H1 (cell line): ENCODE data around the gene HINT1. TPM values are rescaled to one million over a fixed set of nuclear protein-coding genes. Genes with fewer than 3 reads are reported as not detected.

Source experiments
- CTCF ChIA-PET: fragments of 300-600 bp; sonication (Branson Sonifier 250); formaldehyde crosslinking; loops from one replicate; lab custom pipeline; 2021; ENCODE audit not compliant: partially characterized antibody; lab: Charles Lee
- POLR2A ChIA-PET: fragments of 300-600 bp; sonication (Branson Sonifier 250); formaldehyde crosslinking; loops from one replicate; lab custom pipeline; 2021; ENCODE audit warnings: inconsistent platforms; ENCODE audit not compliant: partially characterized antibody; lab: Charles Lee
- DNase-seq, 2 experiments: peaks; one replicate each; pipeline versions ENCODE4 v3.0.0 to v3.0.0-alpha.2; 2010 to 2022; ENCODE audit warnings: low spot score in 2 of 2, low read depth in 1 of 2, mixed read lengths in 1 of 2
- FAIRE-seq: peaks from 2 replicates; lab custom pipeline; 2011; peaks lifted over from hg19 to GRCh38; lab: Jason Lieb, UNC
- H2AFZ ChIP-seq: 2 replicates; pipeline ENCODE4 v1.8.1; 2012; ENCODE audit warnings: low read length, inconsistent platforms
- H2AK5ac ChIP-seq: 2 replicates; pipeline ENCODE4 v1.6.1; 2013; ENCODE audit warnings: low read depth, low read length
- H2BK120ac ChIP-seq: replicated peaks from 2 replicates; pipeline ENCODE3; 2013; ENCODE audit warnings: low read depth, low read length, inconsistent platforms
- H2BK12ac ChIP-seq: 2 replicates; pipeline ENCODE4 v1.6.1; 2013; ENCODE audit warnings: low read depth, low read length
- H2BK15ac ChIP-seq: 2 replicates; pipeline ENCODE4 v1.6.1; 2013; ENCODE audit warnings: low read length
- H2BK20ac ChIP-seq: 2 replicates; pipeline ENCODE4 v1.6.1; 2013; ENCODE audit warnings: low read length
- H2BK5ac ChIP-seq: 2 replicates; pipeline ENCODE4 v1.6.1; 2013; ENCODE audit warnings: low read depth, low read length
- H3K14ac ChIP-seq: 2 replicates; pipeline ENCODE4 v1.6.1; 2013; ENCODE audit warnings: inconsistent platforms; ENCODE audit not compliant: insufficient read length
- H3K18ac ChIP-seq: 2 replicates; pipeline ENCODE4 v1.6.1; 2013; ENCODE audit warnings: low read length; ENCODE audit errors: extremely low read depth
- H3K23ac ChIP-seq: 2 replicates; pipeline ENCODE4 v1.6.1; 2013; ENCODE audit warnings: inconsistent platforms; ENCODE audit not compliant: insufficient read length
- H3K23me2 ChIP-seq: 2 replicates; pipeline ENCODE4 v1.6.1; 2013; ENCODE audit warnings: low read depth, low read length
- H3K27ac ChIP-seq: 2 replicates; pipeline ENCODE4 v1.6.1; 2011; ENCODE audit warnings: low read depth, low read length, inconsistent platforms
- H3K27me3 ChIP-seq, 4 experiments: replicated peaks in 1 of 4; 1 replicate in 1 of 4; 2 replicates in 3 of 4; pipeline versions ENCODE4 v1.6.1 to v1.8.1; 2011 to 2013; ENCODE audit warnings: low read length in 3 of 4, mild to moderate bottlenecking in 3 of 4, inconsistent platforms in 2 of 4, mixed read lengths in 2 of 4, moderate library complexity in 1 of 4; ENCODE audit not compliant: control insufficient read depth in 3 of 4, insufficient read depth in 3 of 4; ENCODE audit errors: extremely low read depth in 1 of 4
- H3K36me3 ChIP-seq, 4 experiments: 2 replicates each; pipeline versions ENCODE4 v1.6.1 to v1.8.1; 2011 to 2013; ENCODE audit warnings: mild to moderate bottlenecking in 4 of 4, low read length in 3 of 4, moderate library complexity in 2 of 4, control low read depth in 1 of 4, inconsistent platforms in 1 of 4; ENCODE audit not compliant: insufficient read depth in 4 of 4, control insufficient read depth in 2 of 4
- H3K4ac ChIP-seq: replicated peaks from 2 replicates; pipeline ENCODE3; 2013; ENCODE audit warnings: low read length, low read depth, mixed read lengths, inconsistent platforms; ENCODE audit not compliant: insufficient read length
- H3K4me1 ChIP-seq, 4 experiments: replicated peaks in 1 of 4; 1 replicate in 1 of 4; 2 replicates in 3 of 4; pipeline versions ENCODE4 v1.6.1 to v1.8.1; 2011 to 2013; ENCODE audit warnings: low read length in 3 of 4, inconsistent platforms in 2 of 4, mixed read lengths in 1 of 4; ENCODE audit not compliant: insufficient read depth in 4 of 4, control insufficient read depth in 3 of 4
- H3K4me2 ChIP-seq, 2 experiments: 2 replicates each; pipeline versions ENCODE4 v1.6.1 to v1.8.1; 2011 to 2013; ENCODE audit warnings: low read depth in 2 of 2, low read length in 2 of 2, control low read depth in 1 of 2, inconsistent platforms in 1 of 2, mild to moderate bottlenecking in 1 of 2; ENCODE audit not compliant: insufficient read depth in 1 of 2
- H3K4me3 ChIP-seq, 4 experiments: fragments of 200-600, 300-600 bp in 1 of 4; sonication (generic), shearing (Covaris generic), sonication (Bioruptor Twin) in 1 of 4; 2 replicates each; pipeline versions ENCODE4 v1.5.1 to v1.8.1; 2011 to 2016; ENCODE audit warnings: low read length in 4 of 4, low read depth in 3 of 4, control low read depth in 2 of 4, inconsistent platforms in 2 of 4, mild to moderate bottlenecking in 2 of 4, mixed read lengths in 1 of 4, moderate library complexity in 1 of 4; ENCODE audit not compliant: insufficient read depth in 2 of 4; ENCODE audit errors: extremely low read depth in 1 of 4
- H3K56ac ChIP-seq: replicated peaks from 2 replicates; pipeline ENCODE3; 2013; ENCODE audit warnings: low read depth, mild to moderate bottlenecking, mixed read lengths, low read length, inconsistent platforms; ENCODE audit not compliant: insufficient read length
- H3K79me1 ChIP-seq: 2 replicates; pipeline ENCODE4 v1.6.1; 2013; ENCODE audit warnings: low read depth, low read length, control low read depth
- H3K79me2 ChIP-seq, 2 experiments: 2 replicates each; pipeline versions ENCODE4 v1.6.1 to v1.8.1; 2012 to 2013; ENCODE audit warnings: low read length in 2 of 2, mild to moderate bottlenecking in 2 of 2, inconsistent platforms in 1 of 2; ENCODE audit not compliant: insufficient read depth in 2 of 2, control insufficient read depth in 1 of 2
- H3K9ac ChIP-seq, 4 experiments: replicated peaks in 1 of 4; 1 replicate in 1 of 4; 2 replicates in 3 of 4; pipeline versions ENCODE4 v1.6.1 to v1.8.1; 2011 to 2013; ENCODE audit warnings: low read depth in 3 of 4, low read length in 3 of 4, control low read depth in 2 of 4, mild to moderate bottlenecking in 2 of 4, moderate library complexity in 2 of 4, inconsistent platforms in 1 of 4; ENCODE audit errors: extremely low read depth in 1 of 4
- H3K9me3 ChIP-seq, 2 experiments: 2 replicates each; pipeline versions ENCODE4 v1.6.1 to v1.8.1; 2012 to 2013; ENCODE audit warnings: mild to moderate bottlenecking in 2 of 2, moderate library complexity in 2 of 2, control low read depth in 1 of 2, inconsistent platforms in 1 of 2, low read depth in 1 of 2, low read length in 1 of 2, mixed read lengths in 1 of 2; ENCODE audit not compliant: insufficient read depth in 2 of 2
- H4K20me1 ChIP-seq, 2 experiments: replicated peaks in 1 of 2; 2 replicates each; pipeline versions ENCODE3 to v1.8.1; 2011 to 2013; ENCODE audit warnings: inconsistent platforms in 2 of 2, low read length in 2 of 2, mild to moderate bottlenecking in 1 of 2; ENCODE audit not compliant: insufficient read depth in 2 of 2, control insufficient read depth in 1 of 2
- H4K5ac ChIP-seq: 2 replicates; pipeline ENCODE4 v1.6.1; 2013; ENCODE audit warnings: low read length, low read depth, mixed read lengths, inconsistent platforms; ENCODE audit not compliant: insufficient read length
- H4K8ac ChIP-seq: 2 replicates; pipeline ENCODE4 v1.8.0; 2013; ENCODE audit warnings: mild to moderate bottlenecking, moderate library complexity, low read length, inconsistent platforms; ENCODE audit not compliant: insufficient read depth; ENCODE audit errors: extremely low read depth
- H4K91ac ChIP-seq: replicated peaks from 2 replicates; pipeline ENCODE3; 2013; ENCODE audit warnings: low read length, mixed read lengths, inconsistent platforms; ENCODE audit not compliant: insufficient read length
- POU5F1 ChIP-seq: IDR thresholded peaks from 2 replicates; pipeline ENCODE4 v1.6.1; 2011; ENCODE audit warnings: low read depth, mild to moderate bottlenecking, low read length, moderate library complexity
- RBBP5 ChIP-seq: IDR thresholded peaks from 2 replicates; pipeline ENCODE4 v1.7.1; 2012; ENCODE audit warnings: low read depth, mild to moderate bottlenecking, inconsistent platforms, low read length, moderate library complexity, borderline replicate concordance
- WGBS, 2 experiments: shearing (Covaris generic) in 1 of 2; methylation state at CpG; one replicate each; pipeline versions ENCODE4 v1.1.6 to v1.1.7; 2013 to 2015; ENCODE audit warnings: low lambda C conversion rate in 2 of 2, mixed read lengths in 2 of 2, inconsistent platforms in 1 of 2, low coverage in 1 of 2, missing lambda C conversion rate in 1 of 2; ENCODE audit not compliant: insufficient replicate concordance in 2 of 2, insufficient coverage in 1 of 2, insufficient read length in 1 of 2; ENCODE audit errors: extremely low coverage in 1 of 2, missing lambda C conversion rate in 1 of 2; 5-methylcytosine and 5-hydroxymethylcytosine counted together
- polyA plus RNA-seq, 7 experiments: library from polyadenylated mRNA; depleted of rRNA in 3 of 7; stranded (reverse) in 5 of 7; unstranded in 2 of 7; fragments of >200 nt in 5 of 7; fragments of 200-250 nt in 2 of 7; gene quantifications; 1 replicate in 5 of 7; 2 replicates in 1 of 7; 4 replicates in 1 of 7; pipeline versions ENCODE4 v1.2.1 to v1.2.3, GENCODE V29; 2011 to 2013; ENCODE audit warnings: missing spikeins in 2 of 7, mixed read lengths in 2 of 7
- total RNA-seq: library from RNA; stranded (reverse); fragmentation: NEBNext Ultra II Directional; extraction: Animal tissue kit (Norgen Biotek cat#: 25700); gene quantifications from 2 replicates; pipeline ENCODE4 v1.2.1, GENCODE V29; 2021
- TF ChIP-seq, protein P1 (sequence below): IDR thresholded peaks from 2 replicates; pipeline ENCODE4 v1.6.1; 2012; ENCODE audit warnings: inconsistent platforms

HINT1 gene
- total and polyA plus RNA-seq, 2 of the 8 experiments (the other 6 are each of a cell fraction or from before 2014, with no cell fraction given) = 230 to 479 TPM

GRCh38 chr5:131200560-131200959 lies 35.5 kb upstream of the HINT1 start:
- DNase-seq (no peak), FAIRE-seq (no peak)
- no peak overlapping the region for H2BK15ac ChIP-seq
- no peak overlapping the region for H3K4ac ChIP-seq
- no peak overlapping the region for H2BK20ac ChIP-seq
- no peak overlapping the region for H3K18ac ChIP-seq
- H3K27ac ChIP-seq = no peak overlapping the region
- no peak overlapping the region for H2AK5ac ChIP-seq
- no peaks in the 10 kb centered on the region for H3K9me3 ChIP-seq
- no peak overlapping the region for H4K91ac ChIP-seq
- no peak overlapping the region for H4K8ac ChIP-seq
- no peak overlapping the region for H3K9ac ChIP-seq
- WGBS, 2 experiments = 96% methylated on average over 3 of the region's 3 CpGs; no CpG with 5 or more reads in 1 of the 2 experiments
- no peak overlapping the region for H4K5ac ChIP-seq
- CTCF ChIA-PET = no interaction called here
- no peaks in the 10 kb centered on the region for H3K27me3 ChIP-seq
- no peak overlapping the region for H3K14ac ChIP-seq
- no peak overlapping the region for H2AFZ ChIP-seq
- H3K4me1 ChIP-seq = no peaks in the 10 kb centered on the region
- H3K36me3 ChIP-seq = no peaks in the 10 kb centered on the region
- H3K56ac ChIP-seq = no peak overlapping the region
- no peak overlapping the region for H3K4me2 ChIP-seq
- H2BK12ac ChIP-seq = no peak overlapping the region
- H2BK120ac ChIP-seq = no peak overlapping the region
- no peaks in the 10 kb centered on the region for H3K79me2 ChIP-seq
- POLR2A ChIA-PET = no interaction called here
- no peaks in the 10 kb centered on the region for H3K79me1 ChIP-seq
- H3K23me2 ChIP-seq = no peaks in the 10 kb centered on the region
- H3K4me3 ChIP-seq = no peak overlapping the region
- H2BK5ac ChIP-seq = no peak overlapping the region
- H3K23ac ChIP-seq = no peak overlapping the region
- no peaks in the 10 kb centered on the region for H4K20me1 ChIP-seq
- TF ChIP-seq, protein P1, sequence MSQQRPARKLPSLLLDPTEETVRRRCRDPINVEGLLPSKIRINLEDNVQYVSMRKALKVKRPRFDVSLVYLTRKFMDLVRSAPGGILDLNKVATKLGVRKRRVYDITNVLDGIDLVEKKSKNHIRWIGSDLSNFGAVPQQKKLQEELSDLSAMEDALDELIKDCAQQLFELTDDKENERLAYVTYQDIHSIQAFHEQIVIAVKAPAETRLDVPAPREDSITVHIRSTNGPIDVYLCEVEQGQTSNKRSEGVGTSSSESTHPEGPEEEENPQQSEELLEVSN = no peak
- TF ChIP-seq RBBP5 (no peak), POU5F1 (no peak)
